HG03342 (cell line): Measurements from ENCODE around the gene RPS4Y2.

Experiments used
- ATAC-seq: cut with Tn5 transposase; IDR thresholded peaks from one replicate; pipeline ENCODE4 v1.9.1; 2021; ENCODE audit warnings: mild to moderate bottlenecking, moderate library complexity; ENCODE audit not compliant: unreplicated experiment

Gene RPS4Y2

DNA sequence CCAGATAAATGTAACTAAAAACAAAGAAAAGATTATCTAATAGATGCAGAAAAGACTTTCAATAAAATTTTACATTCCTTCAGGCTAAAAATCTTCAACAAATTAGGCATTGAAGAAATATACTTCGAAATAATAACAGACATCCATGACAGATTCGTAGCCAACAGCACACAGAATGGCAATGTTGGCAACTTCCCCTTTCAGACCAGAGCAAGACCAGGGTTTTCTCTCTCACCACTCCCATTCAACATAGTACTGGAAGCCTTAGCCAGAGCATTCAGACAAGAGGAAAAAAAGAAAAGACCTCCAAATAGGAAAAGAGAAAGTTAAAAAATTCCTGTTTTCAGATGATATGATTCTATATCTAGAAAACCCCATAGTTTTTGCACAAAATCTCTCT is 61.2 kb downstream of the RPS4Y2 start:
- ATAC-seq: no peak
